Measurements from ENCODE around the gene SMARCC2.

SMARCC2 gene

DNA sequence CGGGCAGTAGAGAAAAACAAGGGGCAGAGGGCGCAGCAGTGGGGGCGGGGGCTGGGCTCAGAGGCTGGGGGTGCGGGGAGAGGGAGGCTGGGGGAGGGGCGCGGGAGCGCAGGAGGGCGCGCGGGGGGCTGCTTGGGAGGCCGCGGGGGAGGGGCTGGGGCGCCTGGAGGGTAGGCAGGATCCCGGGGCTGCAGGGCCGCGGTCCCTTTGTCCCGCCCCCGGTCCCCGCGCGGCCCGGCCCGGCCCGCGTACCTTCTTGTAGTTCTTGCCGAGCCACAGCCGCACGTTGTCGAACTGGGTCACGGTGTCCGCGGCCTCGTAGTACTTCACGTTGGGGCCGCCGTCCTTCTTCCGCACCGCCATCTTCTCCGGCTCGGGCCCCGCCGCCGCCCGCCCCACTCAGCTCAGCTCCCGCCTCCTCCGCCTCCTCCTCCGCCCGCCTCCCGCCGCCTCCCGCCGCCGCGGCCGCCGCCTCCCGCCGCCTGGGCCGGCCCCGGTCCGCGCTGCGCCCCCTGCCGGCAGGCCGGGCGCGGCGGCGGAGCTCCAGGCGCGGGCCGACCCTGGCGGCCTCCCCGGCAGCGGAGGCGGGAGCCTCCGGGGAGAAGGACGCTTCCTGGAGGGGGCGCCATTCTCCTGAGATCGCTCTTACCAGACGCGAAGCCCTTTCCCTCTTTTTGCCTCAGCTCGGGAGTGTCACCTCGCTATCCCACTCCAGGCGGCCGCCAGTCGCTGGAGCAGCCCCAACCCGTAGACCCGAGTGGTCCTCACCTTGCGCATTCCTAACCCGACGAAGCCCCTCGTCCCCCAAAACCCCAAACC lies at the start of gene SMARCC2:
TSS of gene SMARCC2 (minus strand) at position 385 of the 819 bp plus-strand sequence. CDS start at position 363, 22 bp downstream.
- FAIRE-seq = no peak

DNA sequence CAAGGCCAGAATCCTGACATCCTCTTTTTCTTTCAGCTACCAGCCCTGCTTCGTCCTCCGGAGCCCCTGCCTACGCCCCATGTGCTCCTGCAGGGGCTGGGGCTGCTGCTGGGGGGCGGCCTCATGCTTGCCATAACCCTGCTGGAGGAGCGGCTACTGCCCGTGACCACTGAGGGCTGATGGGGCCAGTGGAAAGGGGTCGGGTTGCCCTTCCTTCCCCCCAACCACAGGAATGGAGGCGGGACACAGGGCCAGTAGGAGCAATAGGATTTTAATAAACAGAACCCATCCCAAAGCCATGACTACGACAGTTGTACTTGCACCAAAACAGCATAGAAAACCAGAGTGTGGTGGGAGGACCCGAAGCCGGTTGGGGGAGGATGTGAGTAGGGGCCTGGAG lies 48.3 kb upstream of the SMARCC2 start:
- no peak for FAIRE-seq

DNA sequence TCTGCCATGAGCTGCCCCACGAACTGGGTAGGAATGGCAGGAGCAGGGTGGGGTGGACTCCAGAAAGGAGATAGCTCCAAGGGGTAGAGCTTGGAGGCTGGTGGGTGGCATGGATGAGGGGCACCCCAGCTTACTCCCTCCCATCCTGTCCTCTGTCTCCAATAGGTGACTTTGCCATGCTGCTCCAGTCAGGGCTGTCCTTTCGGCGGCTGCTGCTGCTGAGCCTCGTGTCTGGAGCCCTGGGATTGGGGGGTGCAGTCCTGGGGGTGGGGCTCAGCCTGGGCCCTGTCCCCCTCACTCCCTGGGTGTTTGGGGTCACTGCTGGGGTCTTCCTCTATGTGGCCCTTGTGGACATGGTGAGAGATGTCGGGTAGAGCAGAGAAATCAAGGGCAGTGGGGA lies 47.7 kb upstream of the SMARCC2 start:
- FAIRE-seq = no peak

DNA sequence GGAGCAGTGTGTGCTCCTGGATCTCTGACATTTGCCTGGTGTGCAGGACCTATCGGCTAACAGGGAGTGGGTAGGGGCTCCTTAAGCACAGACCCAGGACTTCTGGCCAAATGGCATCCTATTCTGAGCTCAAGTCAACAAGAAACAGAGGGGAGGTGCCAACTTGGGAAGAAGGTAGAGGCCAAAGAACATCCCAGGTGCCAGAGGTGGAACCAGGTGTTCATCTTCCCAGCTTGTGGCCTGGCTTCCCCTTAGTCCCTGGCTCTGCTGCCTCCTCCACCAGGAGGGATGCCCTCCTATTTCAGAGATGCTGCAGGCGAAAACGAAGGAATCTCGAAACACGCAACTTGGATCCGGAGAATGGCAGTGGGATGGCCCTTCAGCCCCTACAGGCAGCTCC lies 46.8 kb upstream of the SMARCC2 start:
- FAIRE-seq = no peak

DNA sequence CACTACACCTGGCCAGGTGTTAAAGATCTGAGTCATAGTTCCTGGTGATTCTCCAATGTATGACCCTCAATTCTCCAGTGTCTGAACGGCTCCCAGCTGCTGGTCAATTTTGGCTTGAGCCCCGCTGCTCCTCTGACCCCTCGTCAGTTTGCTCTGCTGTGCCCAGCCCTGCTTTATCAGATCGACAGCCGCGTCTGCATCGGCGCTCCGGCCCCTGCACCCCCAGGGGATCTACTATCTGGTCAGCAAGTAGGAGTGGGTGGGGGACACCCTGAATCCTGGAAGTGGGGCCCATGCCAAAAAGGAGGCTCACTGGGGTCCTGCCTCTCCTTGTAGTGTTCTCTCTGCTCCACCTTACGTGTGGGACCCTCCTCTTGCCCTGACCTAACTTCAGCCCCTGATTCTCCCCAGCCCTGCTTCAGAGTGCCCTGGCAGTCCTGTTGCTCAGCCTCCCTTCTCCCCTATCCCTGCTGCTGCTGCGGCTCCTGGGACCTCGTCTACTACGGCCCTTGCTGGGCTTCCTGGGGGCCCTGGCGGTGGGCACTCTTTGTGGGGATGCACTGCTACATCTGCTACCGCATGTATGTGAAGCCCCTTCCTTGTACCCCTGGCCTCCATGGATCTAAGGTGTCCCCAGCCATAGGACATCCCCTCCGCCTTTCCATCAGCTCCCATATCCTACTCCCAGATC lies 45.6 kb upstream of the SMARCC2 start:
- FAIRE-seq = no peak

DNA sequence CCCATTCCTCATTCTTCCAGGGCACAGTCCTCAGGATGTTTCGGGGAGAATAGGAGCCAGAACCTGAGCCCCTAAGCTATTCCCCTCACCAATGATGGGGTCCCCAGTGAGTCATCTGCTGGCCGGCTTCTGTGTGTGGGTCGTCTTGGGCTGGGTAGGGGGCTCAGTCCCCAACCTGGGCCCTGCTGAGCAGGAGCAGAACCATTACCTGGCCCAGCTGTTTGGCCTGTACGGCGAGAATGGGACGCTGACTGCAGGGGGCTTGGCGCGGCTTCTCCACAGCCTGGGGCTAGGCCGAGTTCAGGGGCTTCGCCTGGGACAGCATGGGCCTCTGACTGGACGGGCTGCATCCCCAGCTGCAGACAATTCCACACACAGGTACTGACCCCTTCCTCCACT lies 41.9 kb upstream of the SMARCC2 start:
- no peak for FAIRE-seq

DNA sequence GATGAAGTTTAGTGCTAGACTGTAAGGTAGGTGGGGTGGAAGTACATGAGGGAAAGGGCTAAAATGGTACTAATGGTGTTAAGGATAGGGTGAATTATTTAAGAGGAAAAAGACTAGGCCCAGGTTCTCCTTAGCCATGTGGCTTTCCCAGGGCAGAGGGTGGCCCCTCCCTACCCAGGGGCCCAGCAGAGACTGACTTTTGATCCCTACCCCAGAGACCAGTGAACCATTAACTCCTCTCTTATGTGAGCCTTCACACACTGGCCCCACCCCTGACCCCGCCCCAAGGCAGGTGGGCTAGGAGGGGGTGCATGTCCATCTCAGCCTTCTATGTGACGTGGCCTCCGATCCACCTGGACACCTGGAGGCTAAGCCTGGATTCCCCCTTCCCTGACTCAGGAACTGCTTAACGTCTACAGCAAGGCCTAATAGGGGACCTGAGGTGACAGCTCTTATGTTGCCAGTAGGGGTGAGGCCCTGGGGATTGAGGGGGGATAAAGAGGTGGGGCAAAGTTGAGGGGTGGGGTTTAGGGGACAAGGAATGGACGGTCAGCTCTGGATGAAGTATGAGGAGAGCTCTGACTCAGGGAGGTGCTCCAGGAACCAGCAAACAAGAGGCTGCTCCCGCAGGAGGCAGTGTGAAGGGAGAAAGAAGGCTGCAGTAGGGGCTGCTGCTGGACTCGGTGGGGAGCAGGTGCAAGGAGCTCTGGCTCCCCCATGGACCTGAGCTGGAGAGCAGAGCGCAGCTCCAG lies 41.3 kb upstream of the SMARCC2 start:
- no peak for FAIRE-seq

DNA sequence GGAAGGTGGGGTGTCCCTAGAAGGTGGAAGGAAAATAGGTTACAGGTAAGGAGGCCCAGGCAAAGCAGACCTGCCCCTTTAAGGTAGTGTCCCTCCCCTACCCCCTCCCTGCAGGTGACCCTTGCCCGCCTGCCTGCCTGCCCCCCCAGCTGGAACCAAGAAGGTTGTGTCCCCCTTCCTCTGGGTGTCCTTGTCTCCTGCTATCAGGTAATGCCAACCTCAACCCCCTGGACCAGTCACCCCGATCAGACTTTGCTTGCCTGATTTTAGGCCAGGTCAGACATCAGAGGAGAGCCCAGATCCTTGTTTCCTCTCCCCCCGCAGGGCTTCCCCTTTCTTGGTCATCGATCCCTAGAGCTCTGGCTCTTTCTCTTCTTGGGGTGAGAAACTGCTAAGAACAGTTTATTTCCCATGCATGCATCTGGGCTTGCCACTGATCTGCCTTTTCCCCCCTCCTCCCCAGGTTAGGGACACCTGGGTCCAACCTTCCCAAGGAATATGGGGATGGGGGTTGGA lies 40.7 kb upstream of the SMARCC2 start, which contains the start of gene SLC39A5:
TSS of gene SLC39A5 (plus strand) at position 136 of the 516 bp plus-strand sequence. CDS start 1,224 bp downstream, outside the sequence.
- FAIRE-seq = no peak

DNA sequence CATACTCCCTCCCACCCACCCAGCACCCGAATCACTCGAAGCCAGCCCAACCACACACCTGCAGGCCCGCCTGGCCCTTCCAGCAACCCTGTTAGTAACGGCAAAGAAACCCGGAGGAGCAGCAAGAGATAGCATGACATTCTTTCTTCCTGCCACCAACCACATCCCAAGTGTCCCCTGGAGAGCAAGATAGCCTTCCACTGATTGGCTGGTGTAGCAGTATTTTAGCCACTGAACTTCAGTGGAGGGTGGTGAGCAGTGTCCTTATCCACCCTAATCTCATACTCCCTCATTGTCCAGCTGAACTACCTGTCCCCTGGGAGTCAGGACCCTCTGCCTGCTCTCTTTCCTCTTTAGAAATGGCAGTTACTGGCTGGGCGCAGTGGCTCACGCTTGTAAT lies 39.8 kb upstream of the SMARCC2 start:
- FAIRE-seq = no peak

DNA sequence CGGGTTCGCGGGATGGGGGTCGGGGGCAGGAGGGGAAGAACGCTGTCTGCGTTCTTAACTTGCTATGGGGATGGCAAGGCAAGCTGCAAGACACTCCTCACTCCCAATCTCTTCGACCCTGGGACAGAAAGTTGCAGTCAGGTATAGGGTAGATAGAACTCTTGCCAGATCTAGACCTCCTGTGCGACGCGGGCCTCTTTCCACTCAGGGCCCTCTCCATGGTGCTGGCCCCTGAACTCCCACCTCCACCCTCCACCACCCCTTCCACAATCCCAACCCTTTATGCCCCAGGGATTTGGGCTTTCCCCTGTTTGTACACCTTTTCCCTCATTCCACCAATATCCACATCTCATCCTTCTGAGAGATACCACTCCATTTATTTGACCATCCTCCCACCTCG lies 35.7 kb upstream of the SMARCC2 start:
- no peak for FAIRE-seq

DNA sequence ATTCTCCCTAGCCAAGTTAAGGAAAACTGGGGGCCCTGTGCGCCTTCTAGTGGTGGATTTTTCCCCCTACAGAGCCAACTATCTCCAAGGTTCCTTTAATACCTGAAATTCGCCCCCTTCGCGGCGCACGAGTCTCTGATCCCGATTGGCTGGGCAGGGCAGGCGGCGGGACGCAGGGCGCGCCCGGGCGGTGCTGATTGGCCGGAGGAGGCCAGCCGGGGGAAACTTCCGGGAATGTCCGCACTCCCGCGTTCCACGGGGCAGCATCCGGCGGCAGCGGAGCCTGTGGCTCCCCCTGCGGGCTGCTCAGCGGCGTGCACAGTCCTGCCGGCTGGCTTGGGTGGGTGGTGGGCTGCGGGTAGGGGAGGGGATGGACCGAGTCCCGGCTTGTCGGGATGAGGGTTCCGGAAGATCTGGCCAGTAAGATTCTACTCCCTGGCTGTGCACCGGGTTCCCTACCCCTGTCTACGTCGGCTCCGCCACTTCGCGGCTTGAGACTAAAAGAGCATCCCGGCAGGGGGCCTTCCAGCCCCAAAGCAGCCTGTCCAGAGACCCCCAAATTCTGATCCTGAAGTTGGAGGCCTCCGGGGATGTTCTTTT lies 34.9 kb upstream of the SMARCC2 start, which contains the start of gene NABP2:
TSS of gene NABP2 (plus strand) at position 241 of the 600 bp plus-strand sequence. CDS start 515 bp downstream, outside the sequence.
- FAIRE-seq = peak; percentile 94

DNA sequence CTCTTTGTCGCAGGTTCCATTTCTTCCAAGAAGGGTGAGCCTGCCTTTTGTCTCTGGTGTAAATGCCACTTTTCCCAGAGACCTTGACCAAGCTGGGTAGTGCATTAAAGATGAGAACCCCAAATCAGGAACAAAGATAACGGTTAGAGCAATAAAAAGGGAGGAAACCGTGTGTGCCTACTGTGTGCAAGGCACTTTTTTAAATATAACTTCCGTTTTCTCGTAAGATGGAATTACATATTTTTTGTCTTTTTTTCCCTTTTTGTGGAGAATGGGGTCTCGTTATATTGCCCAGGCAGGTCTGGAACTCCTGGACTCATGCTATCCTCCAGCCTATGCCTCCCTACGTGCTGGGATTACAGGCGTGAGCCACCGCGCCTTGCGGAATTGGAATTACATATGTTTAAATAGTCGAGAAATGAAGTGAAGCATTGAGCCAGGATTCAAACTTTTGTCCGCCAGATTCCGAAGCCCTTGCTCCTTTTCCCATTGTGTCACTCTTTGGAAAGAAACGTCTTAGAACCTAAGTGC lies 34.4 kb upstream of the SMARCC2 start:
- FAIRE-seq = no peak

DNA sequence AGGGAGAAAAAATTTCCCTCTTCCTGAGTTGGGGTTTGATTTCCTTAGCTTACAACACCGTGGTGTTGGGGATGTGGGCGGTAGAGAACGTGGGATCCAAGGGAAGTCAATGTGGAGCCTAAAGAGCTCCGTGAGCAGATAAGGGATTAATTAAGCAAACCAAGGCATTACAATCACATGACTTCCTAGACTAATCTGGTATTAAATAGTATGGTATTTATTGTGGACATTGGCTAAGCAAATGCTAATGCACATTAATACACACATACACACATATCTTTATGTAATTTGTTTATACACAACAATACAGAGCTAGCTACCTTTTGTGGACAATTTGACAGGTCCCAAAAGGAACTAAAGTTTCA lies 33.2 kb upstream of the SMARCC2 start:
- no peak for FAIRE-seq

DNA sequence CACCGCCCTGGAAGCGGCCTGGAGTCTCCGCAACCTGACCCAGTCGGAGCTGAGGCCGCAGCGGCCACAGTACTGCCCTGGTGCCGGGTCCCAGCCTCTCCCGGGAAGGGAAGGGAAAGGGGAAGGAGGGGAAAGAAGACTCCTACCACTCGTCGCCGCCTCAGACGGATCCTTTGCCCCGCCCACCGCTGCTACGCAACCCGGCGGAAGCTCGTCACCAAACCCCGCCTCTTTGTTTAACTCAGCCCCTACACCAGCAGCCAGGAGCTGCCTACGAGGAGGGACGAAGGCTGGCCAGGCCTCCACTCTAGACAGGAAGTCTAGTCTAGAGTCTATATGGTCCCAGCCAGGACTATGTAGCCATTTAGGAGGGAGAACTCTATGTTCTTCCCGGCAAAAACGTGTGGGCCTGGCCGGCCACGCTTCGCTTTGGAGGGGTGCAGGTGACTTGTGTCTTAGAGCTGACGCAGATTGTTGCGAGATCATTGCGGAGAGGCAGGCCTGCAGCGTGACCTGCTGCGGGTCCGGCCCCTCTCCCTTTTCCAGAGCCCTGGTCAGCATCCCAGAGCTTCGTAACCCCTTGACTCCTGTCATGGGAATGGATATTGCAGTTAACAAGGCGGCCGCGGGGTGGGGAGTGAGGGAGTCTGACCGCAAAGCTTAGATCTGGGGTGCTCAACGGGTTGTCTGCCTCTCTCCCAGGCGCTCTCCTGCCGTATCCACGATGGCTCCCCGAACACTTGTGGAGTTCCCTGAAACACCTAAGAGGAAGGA lies 32.7 kb upstream of the SMARCC2 start, which contains the start of gene RNF41:
TSS of gene RNF41 (minus strand) at position 166 of the 774 bp plus-strand sequence. CDS start 7,875 bp downstream, outside the sequence.
- peak; percentile 88 for FAIRE-seq

DNA sequence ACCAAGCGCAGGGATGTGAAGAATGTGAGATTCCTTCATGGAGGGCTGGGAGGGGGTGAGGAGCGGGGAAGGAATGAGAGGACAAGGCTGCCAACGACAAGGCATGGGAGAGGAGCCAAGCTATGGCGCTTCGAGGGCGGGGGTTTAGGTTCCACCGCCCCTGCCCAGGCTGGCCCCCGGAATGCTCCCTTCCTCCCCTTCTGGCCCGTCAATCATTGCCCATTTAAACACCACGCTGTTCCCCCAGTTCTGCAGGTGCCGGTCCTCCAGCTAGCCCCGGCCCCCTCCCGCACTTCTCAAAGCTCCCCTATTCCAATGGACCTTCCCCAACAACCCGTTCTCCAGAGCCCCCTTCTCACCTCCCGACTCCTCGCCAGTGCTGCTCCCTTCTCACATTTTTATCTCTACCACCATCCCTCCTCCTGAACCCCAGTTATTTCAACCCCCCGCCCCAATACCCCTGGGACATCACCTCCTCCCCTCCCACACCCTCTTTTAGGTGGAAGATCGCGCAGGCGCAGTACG lies 32.0 kb upstream of the SMARCC2 start:
- FAIRE-seq = no peak

DNA sequence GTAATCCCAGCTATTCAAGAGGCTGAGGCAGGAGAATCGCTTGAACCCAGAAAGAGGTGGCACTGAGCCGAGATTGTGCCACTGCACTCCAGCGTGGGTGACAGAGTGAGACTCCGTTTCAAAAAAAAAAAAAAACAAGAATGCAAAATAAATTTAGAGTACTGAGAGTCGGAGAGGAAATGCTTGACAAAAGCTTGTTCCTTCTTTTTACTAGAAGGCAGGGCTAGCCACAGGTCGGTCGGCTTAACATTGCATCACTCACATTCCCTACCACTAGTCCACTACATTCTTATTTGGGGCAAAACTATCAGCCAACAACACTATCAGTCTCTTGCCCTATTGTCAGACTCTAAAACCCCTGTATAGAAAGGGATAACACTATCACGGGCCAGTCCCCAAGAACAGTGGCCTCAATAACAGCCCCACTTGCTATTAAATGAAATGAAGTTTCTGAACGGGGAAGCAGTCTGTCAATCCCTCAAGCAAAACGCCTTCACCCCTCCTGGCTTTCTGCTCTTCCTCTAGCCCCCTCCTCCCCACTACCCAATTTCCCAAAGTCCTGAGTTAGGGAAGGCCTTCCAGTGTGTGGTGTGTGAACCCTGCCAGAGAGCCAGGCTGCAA lies 31.4 kb upstream of the SMARCC2 start:
- FAIRE-seq = no peak

DNA sequence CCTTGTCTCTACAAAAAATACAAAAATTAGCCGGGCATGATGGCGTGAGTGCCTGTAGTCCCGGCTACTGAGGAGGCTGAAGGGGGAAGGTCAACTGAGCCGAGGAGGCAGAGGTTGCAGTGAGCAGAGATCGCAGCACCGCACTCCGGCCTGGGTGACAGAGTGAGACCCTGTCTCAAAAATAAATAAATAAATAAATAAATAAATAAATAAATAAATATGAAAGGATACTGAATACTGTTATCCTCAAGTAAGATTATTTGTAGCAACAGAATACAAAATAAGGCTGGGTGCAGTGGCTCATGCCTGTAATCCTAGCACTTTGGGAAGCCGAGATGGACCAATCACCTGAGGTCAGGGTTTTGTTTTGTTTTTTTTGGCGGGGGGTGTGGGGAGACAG lies 30.6 kb upstream of the SMARCC2 start:
- no peak for FAIRE-seq

DNA sequence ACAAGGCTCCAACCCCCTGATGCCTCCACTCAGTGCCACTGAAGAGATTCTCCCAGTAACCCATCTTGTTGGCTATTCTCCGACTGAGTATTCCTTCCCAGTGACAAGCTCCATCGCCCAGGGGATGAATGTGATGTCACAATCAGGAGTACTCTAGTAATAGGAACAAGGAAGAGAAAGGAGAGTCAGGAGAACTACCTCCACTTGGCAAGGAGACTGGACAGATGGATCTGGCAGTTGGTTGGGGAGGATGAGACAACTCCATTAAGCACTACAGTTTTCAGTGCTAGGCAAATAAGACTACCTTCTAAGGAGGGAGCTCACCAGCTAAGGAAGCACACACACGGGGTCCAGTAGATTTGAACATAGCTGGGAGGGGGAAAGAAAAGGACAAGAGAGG lies 27.2 kb upstream of the SMARCC2 start:
- no peak for FAIRE-seq

DNA sequence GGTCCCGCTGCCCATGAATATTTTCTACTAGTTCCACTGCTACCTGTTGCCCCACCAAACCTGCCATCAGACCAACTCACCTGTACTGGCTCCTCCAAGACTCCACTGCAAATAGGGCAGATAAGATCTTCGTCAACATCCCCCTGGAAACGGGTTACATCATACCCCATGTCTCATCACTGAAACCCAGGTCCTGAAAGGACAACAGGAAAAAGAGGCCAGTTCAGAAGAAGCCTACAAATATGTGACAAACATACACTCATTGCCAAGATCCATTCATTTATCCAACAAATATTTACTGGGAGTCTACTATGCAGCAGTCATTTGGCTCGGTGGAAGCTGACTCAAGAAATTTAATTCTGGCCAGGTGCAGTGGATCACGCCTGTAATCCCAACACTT lies 24.6 kb upstream of the SMARCC2 start:
- FAIRE-seq = no peak

DNA sequence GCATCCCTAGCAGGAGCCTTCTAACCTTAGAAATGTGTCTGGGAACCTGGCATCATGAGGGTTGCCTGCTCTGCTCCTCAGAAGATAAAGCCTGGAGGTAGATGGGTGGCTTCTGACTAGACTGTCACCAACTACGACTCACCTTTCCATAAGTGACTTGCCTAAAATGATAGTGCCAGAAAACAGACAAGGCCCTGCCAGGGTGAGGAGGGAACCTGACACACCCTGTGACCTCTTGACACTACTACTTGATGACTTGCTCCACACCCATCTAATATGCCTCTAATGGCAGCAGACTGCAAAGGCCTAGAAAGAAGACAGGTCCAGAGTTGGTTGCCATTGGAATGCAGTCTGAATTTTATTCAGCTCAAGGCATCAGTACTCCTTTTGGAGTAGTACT lies 23.1 kb upstream of the SMARCC2 start:
- FAIRE-seq = no peak

DNA sequence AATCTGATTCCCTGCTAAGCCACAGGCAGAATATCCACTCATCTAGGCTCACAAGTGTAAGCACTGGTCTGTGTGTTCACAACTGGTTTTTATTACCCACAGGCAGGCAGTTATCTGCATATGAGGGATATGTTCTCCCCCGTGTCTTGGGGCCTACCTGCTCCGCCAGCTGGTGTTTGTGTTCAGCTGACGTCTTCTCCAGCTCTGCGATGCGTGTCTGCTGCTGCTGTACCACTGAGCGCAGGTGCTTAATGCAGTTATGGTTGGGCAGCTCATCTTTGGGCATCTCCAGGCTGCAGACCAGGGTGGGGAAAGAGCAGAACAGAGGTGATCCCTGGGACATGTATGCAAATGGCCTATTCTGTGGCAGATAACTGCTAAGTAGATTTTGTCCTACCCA lies 18.7 kb upstream of the SMARCC2 start:
- no peak for FAIRE-seq

Measured in TTC549 (cell line).